Activated T-helper 1 cell treated with Interleukin-2 at 50 U/mL for 16 hours (primary cell): ENCODE results near the gene RARG.

ENCODE experiments used
- DNase-seq: peaks from one replicate; pipeline ENCODE4 v3.0.0-alpha.2; 2020; ENCODE audit warnings: low read depth

Gene RARG

GRCh38 chr12:53223389-53224060 is 8.5 kb downstream of the RARG start:
- DNase-seq: no peak

- DNase-seq: no peak
Observed at GRCh38 chr12:53222806-53223261, 9.2 kb downstream of the RARG start.

GRCh38 chr12:53222170-53222721 is 9.8 kb downstream of the RARG start:
- no peak for DNase-seq

GRCh38 chr12:53221203-53222080 is 10.6 kb downstream of the RARG start:
- peak; percentile 39 for DNase-seq

GRCh38 chr12:53220694-53221202 is 11.3 kb downstream of the RARG start:
- peak; percentile 63 for DNase-seq

GRCh38 chr12:53219956-53220693 is 11.9 kb downstream of the RARG start:
- DNase-seq: peak; percentile 67

- peak; percentile 35 for DNase-seq
Observed at GRCh38 chr12:53219292-53219955, 12.6 kb downstream of the RARG start.

- DNase-seq: no peak
Observed at GRCh38 chr12:53218551-53219291, 13.3 kb downstream of the RARG start.

- DNase-seq: no peak
Observed at GRCh38 chr12:53217931-53218307, 14.1 kb downstream of the RARG start.

- DNase-seq: no peak
Observed at GRCh38 chr12:53217051-53217930, 14.7 kb downstream of the RARG start.

- no peak for DNase-seq
Observed at GRCh38 chr12:53215497-53215896, 16.5 kb downstream of the RARG start.

- DNase-seq: no peak
Observed at GRCh38 chr12:53214687-53215455, 17.1 kb downstream of the RARG start.

- no peak for DNase-seq
Observed at GRCh38 chr12:53214221-53214620, 17.8 kb downstream of the RARG start.

- peak; percentile 72 for DNase-seq
Observed at GRCh38 chr12:53213348-53213747, 18.7 kb downstream of the RARG start.

GRCh38 chr12:53212931-53213330 is 19.1 kb downstream of the RARG start:
- no peak for DNase-seq

- DNase-seq: no peak
Observed at GRCh38 chr12:53211476-53212381, 20.3 kb downstream of the RARG start.

- no peak for DNase-seq
Observed at GRCh38 chr12:53210843-53211242, 21.2 kb downstream of the RARG start.
